BLaER1 treated with 17β-estradiol and CSF1 and Interleukin-3, amounts not matched to agents 10 nM and 100 nM (cell line): ENCODE measurements around the gene PLSCR3.

Source experiments
- H3K27ac ChIP-seq, 11 experiments: shearing (Covaris generic); formaldehyde crosslinking; 2 replicates each; pipeline ENCODE4 v1.8.1; 2022
- H3K27me3 ChIP-seq, 11 experiments: shearing (Covaris generic); formaldehyde crosslinking; 2 replicates each; pipeline ENCODE4 v1.8.1; 2022
- H3K36me3 ChIP-seq, 11 experiments: shearing (Covaris generic); formaldehyde crosslinking; 2 replicates each; pipeline ENCODE4 v1.8.1; 2022
- H3K4me1 ChIP-seq, 10 experiments: shearing (Covaris generic); formaldehyde crosslinking; 2 replicates each; pipeline ENCODE4 v1.8.1; 2022
- H3K4me2 ChIP-seq, 11 experiments: shearing (Covaris generic); formaldehyde crosslinking; 2 replicates each; pipeline ENCODE4 v1.8.1; 2022
- H3K4me3 ChIP-seq, 10 experiments: shearing (Covaris generic); formaldehyde crosslinking; 2 replicates each; pipeline ENCODE4 v1.8.1; 2022
- H3K9ac ChIP-seq, 11 experiments: shearing (Covaris generic); formaldehyde crosslinking; 2 replicates each; pipeline ENCODE4 v1.8.1; 2022
- H3K9me3 ChIP-seq, 11 experiments: shearing (Covaris generic); formaldehyde crosslinking; replicated peaks in 1 of 11; 2 replicates each; pipeline ENCODE4 v1.8.1; 2022
- H4K20me1 ChIP-seq, 11 experiments: shearing (Covaris generic); formaldehyde crosslinking; 2 replicates each; pipeline ENCODE4 v1.8.1; 2022
- Cebpa-rat ChIP-seq, 11 experiments: shearing (Covaris generic); IDR thresholded peaks; 2 replicates each; pipeline ENCODE4 v1.8.1; 2022

The PLSCR3 gene

DNA sequence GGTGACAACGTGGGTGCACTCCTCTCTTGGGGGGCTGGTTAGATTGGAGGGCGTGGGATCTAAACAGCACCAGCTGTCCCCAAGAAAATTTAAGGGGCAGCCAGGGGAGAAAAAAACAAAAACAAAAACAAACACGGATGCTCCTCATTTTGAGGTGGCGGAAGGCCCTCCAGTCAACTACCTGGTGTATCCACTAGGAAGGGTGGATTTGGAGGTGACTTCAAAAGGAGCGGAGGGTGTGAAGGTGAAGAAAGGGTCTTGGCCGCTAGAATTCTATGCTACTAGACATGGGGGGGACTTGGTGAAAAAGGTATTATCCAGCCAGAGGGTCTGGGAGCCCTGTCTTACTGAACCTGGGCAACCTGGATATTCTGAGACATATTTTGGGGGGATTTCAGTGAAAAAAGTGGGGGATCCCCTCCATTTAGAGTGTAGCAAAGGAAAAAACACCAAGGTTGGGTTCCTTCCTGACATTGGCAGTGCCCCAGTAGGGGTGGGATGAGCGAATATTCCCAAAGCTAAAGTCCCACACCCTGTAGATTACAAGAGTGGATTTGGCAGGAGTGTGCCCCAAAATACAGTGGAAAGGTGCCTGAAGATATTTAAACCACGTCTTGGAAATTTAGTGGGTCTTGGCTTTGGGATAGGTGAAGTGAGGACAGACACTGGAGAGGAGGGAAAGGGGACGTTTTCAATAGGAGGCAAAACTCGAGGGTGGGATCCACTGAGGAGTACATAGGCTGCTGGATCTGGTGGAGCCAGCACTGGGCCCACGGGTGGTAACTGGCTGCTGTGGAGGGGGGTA, 44.5 kb upstream of the PLSCR3 start:
- H3K4me2 ChIP-seq = peak overlapping the region; percentile 92 to 99 (median 95)
- H3K4me1 ChIP-seq = peaks cover 46 to 61% (median 57%) of the 10 kb centered on the region in 10 experiments
- peaks cover 66 to 72% (median 69%) of the 10 kb centered on the region in 11 experiments for H3K27me3 ChIP-seq
- H3K36me3 ChIP-seq = no peaks in the 10 kb centered on the region
- TF ChIP-seq Cebpa-rat (IDR thresholded peaks at IDR 0.05) = no peak
- peak overlapping the region; percentile 42 to 79 (median 65); a peak in 19 of 20 replicates for H3K4me3 ChIP-seq
- peak overlapping the region in 10 of 11 experiments; percentile 34 to 82 (median 60); a peak in 15 of 22 replicates for H3K9ac ChIP-seq
- peaks cover 18 to 65% (median 42%) of the 10 kb centered on the region in 11 experiments; a peak in 21 of 22 replicates for H4K20me1 ChIP-seq
- H3K27ac ChIP-seq = no peak overlapping the region
- H3K9me3 ChIP-seq = no peaks in the 10 kb centered on the region

- Histone ChIP-seq H3K4me3 (peak overlapping the region; percentile 47 to 79 (median 68)), H3K27ac (no peak overlapping the region), H3K36me3 (no peaks in the 10 kb centered on the region), H3K4me1 (peaks cover 46 to 62% (median 57%) of the 10 kb centered on the region in 10 experiments), H3K27me3 (peaks cover 58 to 64% (median 61%) of the 10 kb centered on the region in 11 experiments), H3K9me3 (no peaks in the 10 kb centered on the region), H3K9ac (peak overlapping the region in 10 of 11 experiments; percentile 34 to 82 (median 60); a peak in 19 of 22 replicates), H3K4me2 (peak overlapping the region; percentile 92 to 99 (median 95)), H4K20me1 (peaks cover 18 to 58% (median 42%) of the 10 kb centered on the region in 11 experiments; a peak in 21 of 22 replicates)
- no peak for TF ChIP-seq Cebpa-rat (IDR thresholded peaks at IDR 0.05)
Observed at GRCh38 chr17:7437950-7438614, 43.8 kb upstream of the PLSCR3 start.

DNA sequence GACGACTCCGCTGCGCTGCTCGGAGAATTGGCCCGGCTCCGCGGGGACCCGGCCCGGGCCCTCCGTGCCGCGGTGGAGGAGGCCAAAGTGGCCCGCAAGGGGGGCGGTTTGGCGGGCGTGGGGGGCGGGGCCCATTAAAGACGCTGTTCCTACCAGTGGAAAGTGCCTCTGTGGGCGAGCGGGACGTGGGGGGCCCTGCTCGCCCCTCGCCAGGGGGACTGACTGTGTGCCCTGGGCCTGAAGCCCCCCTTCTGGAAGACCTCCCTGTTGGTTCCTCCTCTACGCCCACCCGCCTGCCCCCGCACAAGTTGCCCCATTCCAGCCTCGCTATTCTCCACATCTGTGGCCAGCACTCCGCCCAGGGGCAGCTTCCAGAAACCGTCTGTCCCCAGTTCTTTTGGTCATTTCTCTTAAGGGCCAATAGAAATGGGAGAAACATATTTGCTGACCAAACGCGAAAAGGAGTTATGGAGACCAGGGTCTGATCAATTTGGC, 43.1 kb upstream of the PLSCR3 start:
- Histone ChIP-seq H3K27ac (no peak overlapping the region), H3K9ac (peak overlapping the region in 10 of 11 experiments; percentile 40 to 84 (median 74); a peak in 8 of 22 replicates), H3K4me3 (peak overlapping the region; percentile 63 to 80 (median 74); a peak in 19 of 20 replicates), H3K4me1 (peaks cover 46 to 62% (median 57%) of the 10 kb centered on the region in 10 experiments), H3K36me3 (no peaks in the 10 kb centered on the region), H3K4me2 (peak overlapping the region; percentile 92 to 99 (median 95)), H3K27me3 (peaks cover 51 to 58% (median 55%) of the 10 kb centered on the region in 11 experiments), H3K9me3 (no peaks in the 10 kb centered on the region), H4K20me1 (peaks cover 18 to 56% (median 42%) of the 10 kb centered on the region in 11 experiments; a peak in 21 of 22 replicates)
- TF ChIP-seq Cebpa-rat (IDR thresholded peaks at IDR 0.05) = no peak

GRCh38 chr17:7436556-7437368, 42.4 kb upstream of the PLSCR3 start:
- Histone ChIP-seq H3K9me3 (no peaks in the 10 kb centered on the region), H3K27me3 (peaks cover 45 to 51% (median 48%) of the 10 kb centered on the region in 11 experiments), H3K4me1 (peaks cover 46 to 62% (median 57%) of the 10 kb centered on the region in 10 experiments), H3K27ac (peak overlapping the region in 9 of 11 experiments; percentile 66 to 84 (median 74); a peak in 14 of 22 replicates), H3K4me2 (peak overlapping the region; percentile 92 to 99 (median 95)), H3K36me3 (no peaks in the 10 kb centered on the region), H3K9ac (peak overlapping the region; percentile 70 to 84 (median 81); a peak in 21 of 22 replicates), H3K4me3 (peak overlapping the region; percentile 63 to 80 (median 74)), H4K20me1 (peaks cover 18 to 54% (median 42%) of the 10 kb centered on the region in 11 experiments; a peak in 21 of 22 replicates)
- no peak for TF ChIP-seq Cebpa-rat (IDR thresholded peaks at IDR 0.05)

DNA sequence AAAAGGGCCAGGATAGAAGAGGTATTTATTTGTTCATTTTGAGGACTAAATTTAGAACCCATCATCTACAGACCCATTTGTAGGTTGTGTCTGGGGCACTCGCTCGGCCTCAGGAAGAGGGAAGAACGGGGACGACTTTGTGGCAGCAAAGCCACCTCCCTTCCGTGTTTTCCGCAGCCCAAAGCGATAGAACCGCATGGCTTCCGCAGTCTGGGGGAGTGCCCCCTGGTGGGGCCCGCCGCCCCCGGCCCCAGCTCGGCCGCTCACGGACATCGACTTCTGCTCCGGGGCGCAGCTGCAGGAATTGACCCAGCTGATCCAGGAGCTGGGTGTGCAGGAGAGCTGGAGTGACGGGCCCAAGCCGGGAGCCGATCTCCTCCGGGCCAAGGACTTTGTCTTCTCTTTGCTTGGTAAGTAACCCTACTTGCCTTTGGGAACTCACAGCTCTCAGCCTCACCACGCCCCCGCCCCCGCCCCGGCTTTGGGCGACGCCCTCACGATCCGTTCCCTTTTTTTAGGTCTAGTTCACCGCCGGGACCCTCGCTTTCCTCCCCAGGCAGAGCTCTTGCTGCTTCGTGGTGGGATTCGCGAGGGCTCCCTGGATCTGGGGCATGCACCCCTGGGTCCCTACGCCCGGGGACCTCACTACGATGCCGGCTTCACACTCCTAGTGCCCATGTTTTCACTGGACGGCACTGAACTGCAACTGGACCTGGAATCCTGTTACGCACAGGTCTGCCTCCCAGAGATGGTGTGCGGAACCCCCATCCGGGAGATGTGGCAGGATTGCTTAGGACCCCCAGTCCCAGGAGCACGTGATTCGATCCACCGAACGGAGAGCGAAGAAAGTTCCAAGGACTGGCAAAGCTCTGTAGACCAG, 41.6 kb upstream of the PLSCR3 start:
- Histone ChIP-seq H3K4me3 (peak overlapping the region; percentile 63 to 80 (median 74)), H3K4me1 (peaks cover 46 to 61% (median 55%) of the 10 kb centered on the region in 10 experiments), H3K9ac (peak overlapping the region; percentile 70 to 84 (median 81)), H4K20me1 (peaks cover 18 to 49% (median 40%) of the 10 kb centered on the region in 11 experiments; a peak in 21 of 22 replicates), H3K36me3 (no peaks in the 10 kb centered on the region), H3K9me3 (no peaks in the 10 kb centered on the region), H3K27me3 (peaks cover 36 to 43% (median 40%) of the 10 kb centered on the region in 11 experiments), H3K27ac (peak overlapping the region in 10 of 11 experiments; percentile 64 to 84 (median 73); a peak in 21 of 22 replicates), H3K4me2 (peak overlapping the region; percentile 92 to 99 (median 95))
- TF ChIP-seq Cebpa-rat (IDR thresholded peaks at IDR 0.05) = no peak

DNA sequence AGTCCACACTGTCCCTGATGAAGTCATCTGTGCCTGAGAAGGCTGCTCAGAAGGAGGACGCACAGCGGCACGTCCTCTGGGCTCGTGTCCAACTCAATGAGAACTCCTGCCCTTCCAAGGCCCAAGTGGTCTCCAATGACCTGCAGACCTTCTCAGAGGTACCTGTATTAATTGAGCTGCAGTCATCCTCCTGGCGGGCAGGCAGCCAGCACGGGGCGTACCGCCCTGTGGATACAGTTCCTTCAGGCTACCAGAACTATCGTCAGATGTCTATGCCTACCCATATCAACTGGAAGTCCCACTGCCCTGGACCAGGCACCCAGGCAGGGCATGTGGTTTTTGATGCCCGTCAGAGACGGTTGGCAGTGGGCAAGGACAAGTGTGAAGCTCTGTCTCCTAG, 38.0 kb upstream of the PLSCR3 start:
- peaks cover 10 to 28% (median 22%) of the 10 kb centered on the region in 10 experiments for H3K4me1 ChIP-seq
- no peaks in the 10 kb centered on the region for H3K36me3 ChIP-seq
- H3K9ac ChIP-seq = no peak overlapping the region
- peaks cover 3 to 13% (median 4%) of the 10 kb centered on the region in 11 experiments; a peak in 21 of 22 replicates for H4K20me1 ChIP-seq
- no peaks in the 10 kb centered on the region for H3K9me3 ChIP-seq
- H3K4me2 ChIP-seq = no peak overlapping the region
- no peak for TF ChIP-seq Cebpa-rat (IDR thresholded peaks at IDR 0.05)
- no peak overlapping the region for H3K27ac ChIP-seq
- H3K27me3 ChIP-seq = peaks cover 0 to 7% (median 3%) of the 10 kb centered on the region in 11 experiments; a peak in 19 of 22 replicates
- no peak overlapping the region for H3K4me3 ChIP-seq

GRCh38 chr17:7431231-7431630, 36.9 kb upstream of the PLSCR3 start:
- TF ChIP-seq Cebpa-rat (IDR thresholded peaks at IDR 0.05) = no peak
- no peak overlapping the region for H3K27ac ChIP-seq
- no peak overlapping the region for H3K4me2 ChIP-seq
- H3K27me3 ChIP-seq = no peaks in the 10 kb centered on the region
- H3K4me3 ChIP-seq = no peak overlapping the region
- no peaks in the 10 kb centered on the region for H3K36me3 ChIP-seq
- peaks cover 1 to 19% (median 12%) of the 10 kb centered on the region in 10 experiments for H3K4me1 ChIP-seq
- H3K9me3 ChIP-seq = no peaks in the 10 kb centered on the region
- no peak overlapping the region for H3K9ac ChIP-seq
- peaks cover 0 to 2% (median 0%) of the 10 kb centered on the region in 11 experiments; a peak in 2 of 22 replicates for H4K20me1 ChIP-seq
